Measurements from ENCODE around the gene AFAP1L1.

Gene AFAP1L1

GRCh38 chr5:149246906-149247305 lies 24.8 kb upstream of the AFAP1L1 start:
- H3K27me3 Mint-ChIP-seq = peaks cover 50% of the 10 kb centered on the region
- no peak overlapping the region for H3K27ac Mint-ChIP-seq
- H3K4me1 Mint-ChIP-seq = peaks cover 13% of the 10 kb centered on the region
- no peak for DNase-seq
- CTCF ChIA-PET = interaction anchor here (0.9 to 1.0 kb wide), 2 partner anchors 107 to 136 kb away, joined by 3 to 4 read pairs; no protein-coding TSS in a partner anchor
- no peaks in the 10 kb centered on the region for H3K36me3 Mint-ChIP-seq
- no peak overlapping the region for H3K4me3 Mint-ChIP-seq
- peaks cover 3% of the 10 kb centered on the region for H3K9me3 Mint-ChIP-seq

- H3K4me3 Mint-ChIP-seq = no peak overlapping the region
- CTCF ChIA-PET = interaction anchor here (1.0 to 1.1 kb wide), 2 partner anchors 16 to 17 kb away, joined by 3 to 5 read pairs; no protein-coding TSS in a partner anchor
- DNase-seq = no peak
- no peak overlapping the region for H3K27ac Mint-ChIP-seq
- peaks cover 3% of the 10 kb centered on the region for H3K9me3 Mint-ChIP-seq
- peaks cover 53% of the 10 kb centered on the region for H3K27me3 Mint-ChIP-seq
- peaks cover 7% of the 10 kb centered on the region for H3K4me1 Mint-ChIP-seq
- no peaks in the 10 kb centered on the region for H3K36me3 Mint-ChIP-seq
These were observed 23.9 kb upstream of the AFAP1L1 start for GRCh38 chr5:149247726-149248125.

GRCh38 chr5:149251546-149251945 lies 20.1 kb upstream of the AFAP1L1 start:
- CTCF ChIA-PET = interaction anchor here (1.1 kb wide), 1 partner anchor 11 kb away, joined by 3 read pairs; no protein-coding TSS in a partner anchor
- H3K27me3 Mint-ChIP-seq = peaks cover 46% of the 10 kb centered on the region
- H3K4me1 Mint-ChIP-seq = peaks cover 2% of the 10 kb centered on the region
- no peak overlapping the region for H3K4me3 Mint-ChIP-seq
- no peaks in the 10 kb centered on the region for H3K36me3 Mint-ChIP-seq
- peaks cover 3% of the 10 kb centered on the region for H3K9me3 Mint-ChIP-seq
- DNase-seq = no peak
- H3K27ac Mint-ChIP-seq = no peak overlapping the region

DNA sequence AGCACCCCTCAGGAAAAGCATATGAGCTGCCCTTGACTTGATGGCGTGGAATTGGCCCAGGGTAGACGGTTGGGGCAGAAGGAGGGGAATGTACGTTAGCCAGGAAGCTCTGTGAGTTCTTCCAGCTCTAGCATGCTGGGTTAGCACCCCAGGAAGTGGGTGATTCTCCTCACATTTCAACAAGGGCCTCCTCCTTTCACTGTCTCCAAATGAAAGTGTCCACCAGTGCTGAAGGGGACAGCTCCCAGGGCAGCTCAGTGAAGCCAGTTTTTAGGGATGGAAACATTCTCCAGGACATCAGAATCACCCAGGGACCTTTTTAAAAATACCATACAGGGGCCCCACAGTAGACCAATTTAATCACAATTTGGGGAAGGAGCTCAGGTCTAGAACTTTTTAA lies 17.2 kb upstream of the AFAP1L1 start:
- Mint-ChIP-seq H3K27me3 (peaks cover 46% of the 10 kb centered on the region), H3K4me3 (no peak overlapping the region), H3K27ac (no peak overlapping the region), H3K9me3 (no peaks in the 10 kb centered on the region), H3K36me3 (no peaks in the 10 kb centered on the region), H3K4me1 (no peaks in the 10 kb centered on the region)
- peak; percentile 42 for DNase-seq
- CTCF ChIA-PET = interaction anchor here (1.2 to 3.8 kb wide), 3 partner anchors 10 to 113 kb away, joined by 3 to 27 read pairs (median 5); partner anchors contain the start of gene ABLIM3

DNA sequence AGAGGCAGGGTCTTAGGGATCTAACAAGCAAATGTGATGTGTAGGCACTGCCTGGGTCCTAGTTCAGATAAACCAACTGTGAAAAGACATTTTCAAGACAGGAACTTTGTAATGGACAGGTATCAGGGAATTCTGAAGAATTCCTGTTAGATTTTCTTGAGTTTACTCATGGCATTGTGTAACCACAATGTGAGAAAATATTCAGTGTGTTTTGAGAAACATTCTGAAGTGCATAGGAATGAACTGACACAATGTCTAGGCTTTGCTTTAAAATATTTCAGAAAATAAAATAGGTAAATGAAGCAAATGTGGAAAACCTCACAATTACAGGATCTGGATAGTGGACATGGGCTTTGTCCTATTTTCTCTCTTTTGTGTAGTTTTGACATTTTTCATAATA lies 15.2 kb upstream of the AFAP1L1 start:
- Mint-ChIP-seq H3K27ac (no peak overlapping the region), H3K4me1 (no peaks in the 10 kb centered on the region), H3K27me3 (peaks cover 44% of the 10 kb centered on the region), H3K36me3 (no peaks in the 10 kb centered on the region), H3K4me3 (no peak overlapping the region), H3K9me3 (no peaks in the 10 kb centered on the region)
- no peak for DNase-seq
- CTCF ChIA-PET = interaction anchor here (3.8 kb wide), 1 partner anchor 9 kb away, joined by 27 read pairs; no protein-coding TSS in a partner anchor

GRCh38 chr5:149257131-149257530 lies 14.5 kb upstream of the AFAP1L1 start:
- no peak for DNase-seq
- Mint-ChIP-seq H3K27ac (no peak overlapping the region), H3K27me3 (peaks cover 44% of the 10 kb centered on the region), H3K9me3 (no peaks in the 10 kb centered on the region), H3K4me3 (no peak overlapping the region), H3K4me1 (no peaks in the 10 kb centered on the region), H3K36me3 (no peaks in the 10 kb centered on the region)
- CTCF ChIA-PET = interaction anchor here (0.6 to 3.8 kb wide), 5 partner anchors 8 to 298 kb away, joined by 3 to 27 read pairs (median 4); no protein-coding TSS in a partner anchor

DNA sequence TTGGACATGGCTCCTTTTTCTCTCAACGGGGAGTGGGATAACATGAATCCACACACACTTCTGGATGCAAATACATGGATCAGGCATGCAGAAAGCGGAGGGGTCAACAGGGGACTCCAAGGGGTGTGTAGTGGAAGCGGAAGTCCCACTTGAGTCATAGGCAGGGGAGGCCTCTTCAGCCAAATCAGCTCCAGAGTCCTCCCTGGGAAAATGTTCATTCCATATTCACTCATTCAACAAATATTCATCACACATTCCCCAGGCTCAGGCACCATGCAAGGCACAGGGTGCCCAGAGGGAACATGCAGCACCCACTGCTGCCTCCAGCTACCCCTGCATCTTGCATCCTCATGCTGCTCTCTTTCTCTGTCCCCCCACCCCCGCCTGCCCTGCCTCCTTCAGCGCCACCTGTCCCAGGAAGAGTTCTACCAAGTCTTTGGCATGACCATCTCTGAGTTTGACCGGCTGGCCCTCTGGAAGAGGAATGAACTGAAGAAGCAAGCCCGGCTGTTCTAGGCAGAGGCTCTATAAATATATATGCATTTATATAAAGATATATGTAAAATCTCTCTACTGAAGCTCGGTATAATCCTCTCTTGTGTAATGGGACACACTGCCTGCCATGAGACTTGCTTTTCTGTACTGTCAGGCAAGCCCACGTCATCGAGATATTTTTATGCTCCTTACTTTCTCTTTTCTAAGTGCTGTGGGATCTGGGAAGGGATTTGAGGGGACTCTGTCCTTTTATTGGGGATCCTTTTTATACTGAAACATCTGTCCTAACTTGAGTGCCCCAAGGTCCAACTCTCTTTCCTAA lies 13.6 kb upstream of the AFAP1L1 start:
- Mint-ChIP-seq H3K27me3 (peaks cover 39% of the 10 kb centered on the region), H3K4me3 (no peak overlapping the region), H3K4me1 (no peaks in the 10 kb centered on the region), H3K9me3 (no peaks in the 10 kb centered on the region), H3K27ac (no peak overlapping the region), H3K36me3 (no peaks in the 10 kb centered on the region)
- DNase-seq = no peak
- CTCF ChIA-PET = interaction anchor here (1.0 to 1.3 kb wide), 3 partner anchors 12 to 524 kb away, joined by 3 to 4 read pairs (median 3); no protein-coding TSS in a partner anchor

DNA sequence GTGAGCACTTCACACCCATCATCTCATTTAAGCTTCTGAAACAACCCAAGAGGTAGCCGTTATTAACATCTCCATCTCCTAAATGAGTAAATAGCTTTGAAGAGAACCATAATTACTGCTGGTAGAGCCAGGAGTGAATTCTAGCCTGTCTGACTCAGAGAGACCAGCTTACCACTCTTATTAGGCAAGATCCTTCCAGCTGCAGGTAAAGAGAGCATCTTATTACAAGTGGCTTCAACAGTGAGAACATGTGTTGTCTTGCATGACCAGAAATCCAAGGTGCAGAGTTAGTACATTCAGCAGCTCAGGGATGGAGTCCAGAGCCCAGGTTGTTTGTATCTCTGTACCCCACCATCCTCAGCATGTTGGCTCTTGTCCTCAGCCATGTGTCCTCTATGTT lies 10.9 kb upstream of the AFAP1L1 start:
- H3K9me3 Mint-ChIP-seq = no peaks in the 10 kb centered on the region
- no peak overlapping the region for H3K27ac Mint-ChIP-seq
- H3K4me1 Mint-ChIP-seq = peaks cover 6% of the 10 kb centered on the region
- no peak for DNase-seq
- H3K4me3 Mint-ChIP-seq = no peak overlapping the region
- CTCF ChIA-PET = interaction anchor here (1.1 kb wide), 1 partner anchor 9 kb away, joined by 3 read pairs; no protein-coding TSS in a partner anchor
- H3K27me3 Mint-ChIP-seq = peaks cover 40% of the 10 kb centered on the region
- no peaks in the 10 kb centered on the region for H3K36me3 Mint-ChIP-seq

DNA sequence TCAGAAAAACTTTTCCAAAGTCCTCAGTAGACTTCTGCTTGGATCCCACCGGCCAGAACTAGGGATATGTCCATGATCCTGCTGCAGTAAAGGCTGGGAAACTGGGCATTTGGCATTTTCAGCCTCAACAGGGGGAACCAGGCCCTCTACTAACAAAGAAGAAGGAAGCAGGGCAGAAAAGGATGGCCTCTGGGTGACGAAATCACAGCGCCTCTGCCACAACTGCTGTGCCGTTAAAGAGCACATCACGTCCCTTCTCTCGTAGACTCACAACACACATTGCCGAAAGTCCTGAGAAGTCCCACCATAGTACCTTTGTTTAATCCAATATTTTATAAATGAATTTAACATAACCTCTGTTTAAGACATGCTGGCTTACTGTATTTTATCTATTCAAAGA lies 10.4 kb upstream of the AFAP1L1 start:
- CTCF ChIA-PET = interaction anchor here (1.1 kb wide), 1 partner anchor 8 kb away, joined by 3 read pairs; no protein-coding TSS in a partner anchor
- H3K36me3 Mint-ChIP-seq = no peaks in the 10 kb centered on the region
- no peak for DNase-seq
- H3K27me3 Mint-ChIP-seq = peaks cover 39% of the 10 kb centered on the region
- no peak overlapping the region for H3K27ac Mint-ChIP-seq
- H3K9me3 Mint-ChIP-seq = no peaks in the 10 kb centered on the region
- no peak overlapping the region for H3K4me3 Mint-ChIP-seq
- peaks cover 6% of the 10 kb centered on the region for H3K4me1 Mint-ChIP-seq

DNA sequence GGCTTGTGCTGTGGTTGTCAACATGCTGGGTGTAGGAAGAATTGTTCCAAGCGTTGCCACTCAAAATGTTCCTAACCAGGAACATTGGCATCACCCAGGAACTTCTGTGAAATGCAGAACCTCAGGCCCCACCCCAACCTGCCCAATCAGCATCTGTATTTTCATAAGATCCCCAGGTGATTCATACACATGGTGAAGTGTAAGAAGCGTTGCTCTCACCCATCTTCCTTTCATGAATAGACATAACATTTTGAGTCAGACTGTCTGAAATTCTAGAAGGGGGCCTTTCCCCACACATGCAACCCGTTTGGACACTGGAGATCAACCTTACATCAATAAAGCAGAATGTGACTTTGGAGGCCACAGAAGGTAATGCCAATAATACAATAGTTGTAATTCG lies 9.3 kb upstream of the AFAP1L1 start:
- H3K9me3 Mint-ChIP-seq = no peaks in the 10 kb centered on the region
- no peak for DNase-seq
- no peak overlapping the region for H3K4me3 Mint-ChIP-seq
- H3K27ac Mint-ChIP-seq = no peak overlapping the region
- no peaks in the 10 kb centered on the region for H3K36me3 Mint-ChIP-seq
- peaks cover 6% of the 10 kb centered on the region for H3K4me1 Mint-ChIP-seq
- H3K27me3 Mint-ChIP-seq = peaks cover 47% of the 10 kb centered on the region
- CTCF ChIA-PET = interaction anchor here (6.1 kb wide), 1 partner anchor 122 kb away, joined by 144 read pairs; the partner anchor contains the start of gene ABLIM3

- H3K4me1 Mint-ChIP-seq = peaks cover 8% of the 10 kb centered on the region
- CTCF ChIA-PET = interaction anchor here (0.7 to 6.1 kb wide), 23 partner anchors 9 to 300 kb away, joined by 3 to 144 read pairs (median 4); partner anchors contain the start of gene ABLIM3
- no peak overlapping the region for H3K4me3 Mint-ChIP-seq
- no peaks in the 10 kb centered on the region for H3K9me3 Mint-ChIP-seq
- no peaks in the 10 kb centered on the region for H3K36me3 Mint-ChIP-seq
- peaks cover 50% of the 10 kb centered on the region for H3K27me3 Mint-ChIP-seq
- peak; percentile 76 for DNase-seq
- no peak overlapping the region for H3K27ac Mint-ChIP-seq
These were observed 7.1 kb upstream of the AFAP1L1 start for GRCh38 chr5:149264439-149265067.

DNA sequence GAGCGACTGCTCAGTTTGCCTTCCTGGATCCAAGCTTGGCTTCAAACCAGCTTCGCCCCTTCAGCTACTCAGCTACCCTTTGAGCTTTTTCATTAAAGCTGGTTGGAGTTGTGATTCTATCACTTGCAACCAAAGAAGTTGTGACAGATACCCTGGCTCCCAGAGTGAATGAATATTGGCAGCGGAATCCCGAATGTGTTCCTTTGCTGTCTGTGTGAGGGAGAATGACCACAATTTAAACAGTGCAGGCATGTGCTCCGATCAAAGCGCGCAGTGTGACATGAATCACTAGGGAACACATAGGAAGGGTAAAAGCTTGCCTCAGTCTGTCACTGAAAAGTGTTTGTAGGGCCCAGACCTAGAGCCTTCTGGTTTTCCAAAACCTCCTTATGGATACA lies 6.6 kb upstream of the AFAP1L1 start:
- no peak for DNase-seq
- Mint-ChIP-seq H3K4me3 (no peak overlapping the region), H3K36me3 (no peaks in the 10 kb centered on the region), H3K27me3 (peaks cover 49% of the 10 kb centered on the region), H3K4me1 (peaks cover 8% of the 10 kb centered on the region), H3K27ac (no peak overlapping the region), H3K9me3 (no peaks in the 10 kb centered on the region)
- CTCF ChIA-PET = interaction anchor here (0.7 to 6.1 kb wide), 21 partner anchors 10 to 300 kb away, joined by 3 to 144 read pairs (median 4); partner anchors contain the start of gene ABLIM3

DNA sequence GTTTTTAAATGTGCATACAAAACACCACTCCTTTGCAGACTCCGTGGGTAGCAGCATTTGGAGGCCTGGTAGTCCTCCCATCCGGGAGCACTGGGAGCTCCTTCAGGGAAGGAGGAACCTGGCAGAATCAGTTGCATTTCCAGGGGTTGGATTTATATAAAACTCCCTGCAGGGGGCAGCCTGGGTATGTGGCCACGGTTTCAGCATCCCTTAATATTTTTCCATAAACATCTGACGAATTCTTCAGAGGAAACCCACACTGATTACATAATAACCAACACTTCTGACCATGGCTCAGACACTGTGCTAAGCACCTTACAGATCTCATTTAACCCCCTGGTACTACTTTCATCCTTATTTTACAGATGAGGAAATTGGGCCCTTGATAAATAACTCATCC lies 6.1 kb upstream of the AFAP1L1 start:
- no peak for DNase-seq
- Mint-ChIP-seq H3K9me3 (no peaks in the 10 kb centered on the region), H3K4me1 (peaks cover 8% of the 10 kb centered on the region), H3K27ac (no peak overlapping the region), H3K36me3 (no peaks in the 10 kb centered on the region), H3K4me3 (no peak overlapping the region), H3K27me3 (peaks cover 55% of the 10 kb centered on the region)
- CTCF ChIA-PET = interaction anchor here (0.8 to 6.1 kb wide), 22 partner anchors 9 to 299 kb away, joined by 3 to 144 read pairs (median 4); partner anchors contain the start of gene ABLIM3
